Esophagus (tissue), 2 donors: Measurements from ENCODE around the gene DOCK10. TPM values are rescaled to one million over a fixed set of nuclear protein-coding genes. Genes with fewer than 3 reads are reported as not detected.

Experiments used
- H3K27ac ChIP-seq, 2 donors: one replicate each; pipeline ENCODE4 v1.5.1; 2013; ENCODE audit warnings: low read depth in 2 of 2, mild to moderate bottlenecking in 2 of 2, inconsistent platforms in 1 of 2, low read length in 1 of 2, moderate library complexity in 1 of 2
- H3K27me3 ChIP-seq, 2 donors: one replicate each; pipeline ENCODE4 v1.6.1; 2013; ENCODE audit warnings: low read length in 2 of 2, control low read depth in 1 of 2, mild to moderate bottlenecking in 1 of 2; ENCODE audit not compliant: insufficient read depth in 2 of 2, control insufficient read depth in 1 of 2
- H3K36me3 ChIP-seq, 2 donors: one replicate each; pipeline ENCODE4 v1.6.1; 2013; ENCODE audit warnings: low read length in 1 of 2; ENCODE audit not compliant: control insufficient read depth in 2 of 2, insufficient read depth in 2 of 2
- H3K4me1 ChIP-seq, 2 donors: one replicate each; pipeline ENCODE4 v1.6.1; 2013; ENCODE audit warnings: low read length in 1 of 2; ENCODE audit not compliant: control insufficient read depth in 2 of 2, insufficient read depth in 2 of 2
- H3K4me3 ChIP-seq, 2 donors: one replicate each; pipeline ENCODE4 v1.5.1; 2013; ENCODE audit warnings: low read length in 2 of 2, mild to moderate bottlenecking in 2 of 2, low read depth in 1 of 2, moderate library complexity in 1 of 2
- H3K9me3 ChIP-seq, 2 donors: one replicate each; pipeline ENCODE4 v1.6.1; 2013; ENCODE audit warnings: mild to moderate bottlenecking in 2 of 2, low read depth in 1 of 2, low read length in 1 of 2, moderate library complexity in 1 of 2; ENCODE audit not compliant: control insufficient read depth in 2 of 2, insufficient read depth in 1 of 2
- WGBS, 2 donors: extraction: QIAGEN DNeasy Blood & Tissue Kit; methylation state at CpG; one replicate each; pipeline ENCODE4 v1.1.7; 2013; 5-methylcytosine and 5-hydroxymethylcytosine counted together
- polyA plus RNA-seq, 2 donors: library from polyadenylated mRNA; stranded (reverse); fragments of 200-250 nt; gene quantifications; one replicate each; pipeline ENCODE4 v1.2.3, GENCODE V29; 2013
- donor health status: healthy with polysubstance abuse.
- donor health status: Bipolar disorder and iron deficiency.

The DOCK10 gene
- polyA plus RNA-seq, 2 donors, result 1.7 to 2.5 TPM

GRCh38 chr2:224903621-224904020, 138.6 kb downstream of the DOCK10 start:
- H3K27ac ChIP-seq, result no peak overlapping the region
- H3K36me3 ChIP-seq, result no peaks in the 10 kb centered on the region
- H3K4me3 ChIP-seq, result no peak overlapping the region
- WGBS, 2 donors, result 90 to 94% methylated on average over 1 of the region's 1 CpG
- H3K9me3 ChIP-seq, result no peaks in the 10 kb centered on the region
- no peaks in the 10 kb centered on the region for H3K27me3 ChIP-seq
- H3K4me1 ChIP-seq, result no peaks in the 10 kb centered on the region

GRCh38 chr2:224901121-224901676, 141.1 kb downstream of the DOCK10 start:
- H3K27me3 ChIP-seq, result no peaks in the 10 kb centered on the region
- H3K9me3 ChIP-seq, result no peaks in the 10 kb centered on the region
- no peaks in the 10 kb centered on the region for H3K36me3 ChIP-seq
- H3K4me1 ChIP-seq, result no peaks in the 10 kb centered on the region
- H3K27ac ChIP-seq, result no peak overlapping the region
- no peak overlapping the region for H3K4me3 ChIP-seq
- WGBS, 2 donors, result 66 to 81% methylated on average over 4 of the region's 4 CpGs

DNA sequence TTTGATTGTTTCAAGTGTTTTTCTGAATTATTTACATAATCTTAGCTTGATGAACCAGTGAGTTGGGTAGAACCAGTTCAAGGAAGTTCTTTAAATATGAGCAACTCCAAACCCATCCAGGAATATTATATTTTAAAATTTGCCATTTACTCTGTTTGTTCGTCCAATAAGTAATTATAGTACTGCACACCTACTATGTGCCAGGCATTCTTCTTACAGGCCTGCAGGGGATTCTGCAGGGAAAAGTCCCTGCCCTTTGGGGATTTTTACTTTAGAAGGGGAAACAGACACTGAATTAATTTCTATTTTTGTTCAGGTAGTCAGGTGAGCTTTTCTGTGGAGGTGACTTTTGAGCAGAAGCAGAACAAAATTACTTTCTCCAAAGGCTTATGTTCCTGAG, 146.9 kb downstream of the DOCK10 start:
- WGBS, 2 donors, result 85 to 86% methylated on average over 1 of the region's 1 CpG
- peaks cover 0 to 2% of the 10 kb centered on the region in 2 donors for H3K4me1 ChIP-seq

DNA sequence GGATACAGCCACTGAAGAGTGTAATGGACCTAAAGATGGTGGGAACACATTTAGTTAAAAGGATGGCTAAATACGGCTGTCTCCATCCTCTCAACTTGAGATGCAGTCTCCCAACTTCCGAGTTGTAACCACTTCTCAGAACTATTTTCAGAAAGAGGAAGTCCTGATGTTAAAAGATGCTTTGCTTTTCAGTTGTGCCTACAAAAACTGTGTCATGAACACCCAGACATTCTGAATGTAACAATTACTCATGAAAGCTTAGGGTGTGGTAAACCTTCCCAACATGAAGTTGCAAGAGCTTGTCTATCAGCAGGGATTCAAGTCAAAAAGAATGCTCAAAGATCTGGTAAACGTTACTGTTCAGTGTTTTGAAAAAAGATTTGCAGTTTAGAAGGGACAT, 147.9 kb downstream of the DOCK10 start:
- no peak overlapping the region for H3K4me3 ChIP-seq
- WGBS, 2 donors, result 60 to 64% methylated on average over 3 of the region's 3 CpGs
- no peak overlapping the region for H3K27ac ChIP-seq
- H3K27me3 ChIP-seq, result no peaks in the 10 kb centered on the region
- H3K36me3 ChIP-seq, result no peaks in the 10 kb centered on the region
- H3K4me1 ChIP-seq, result peaks cover 0 to 2% of the 10 kb centered on the region in 2 donors
- H3K9me3 ChIP-seq, result no peaks in the 10 kb centered on the region

More for the DNA sequence above, 146.9 kb downstream of the DOCK10 start:
- no peaks in the 10 kb centered on the region for H3K36me3 ChIP-seq
- H3K27me3 ChIP-seq, result no peaks in the 10 kb centered on the region
- H3K4me3 ChIP-seq, result no peak overlapping the region
- no peaks in the 10 kb centered on the region for H3K9me3 ChIP-seq
- H3K27ac ChIP-seq, result no peak overlapping the region

GRCh38 chr2:224893848-224894247, 148.4 kb downstream of the DOCK10 start:
- H3K27ac ChIP-seq, result no peak overlapping the region
- no peak overlapping the region for H3K4me3 ChIP-seq
- 81 to 83% methylated on average over 2 of the region's 2 CpGs for WGBS, 2 donors
- no peaks in the 10 kb centered on the region for H3K27me3 ChIP-seq
- H3K4me1 ChIP-seq, result peaks cover 0 to 2% of the 10 kb centered on the region in 2 donors
- H3K36me3 ChIP-seq, result no peaks in the 10 kb centered on the region
- no peaks in the 10 kb centered on the region for H3K9me3 ChIP-seq

DNA sequence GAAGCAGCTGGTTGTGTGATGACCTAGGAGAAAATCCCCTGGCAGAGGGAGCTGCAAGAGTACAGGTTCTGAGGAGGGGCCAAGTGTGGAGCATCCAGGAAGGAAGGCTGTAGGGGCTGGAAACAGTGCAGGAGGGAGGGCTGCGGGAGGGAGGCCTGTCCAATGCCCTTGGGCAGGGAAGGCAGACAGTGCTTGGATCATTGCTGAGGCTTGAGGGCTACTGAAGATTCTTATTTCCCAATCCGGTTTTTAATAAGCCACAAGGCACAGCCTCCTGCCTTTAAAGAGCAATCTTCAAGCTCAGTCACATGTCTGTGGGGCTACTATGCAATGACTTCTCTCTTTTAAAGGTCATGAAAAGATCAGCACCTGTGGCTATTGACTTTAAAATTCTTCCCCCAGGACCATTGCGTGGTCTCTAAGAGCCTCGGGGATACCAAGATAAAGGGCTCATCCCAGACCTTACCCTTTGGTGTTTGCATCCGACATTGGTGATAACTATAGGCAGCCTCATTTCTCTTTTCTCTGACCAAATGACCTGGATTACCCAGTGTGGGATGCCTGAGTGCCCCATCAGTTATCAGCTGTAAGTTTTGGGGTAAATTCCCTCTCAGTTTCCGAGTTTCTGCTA, 149.6 kb downstream of the DOCK10 start:
- H3K9me3 ChIP-seq, result no peaks in the 10 kb centered on the region
- no peaks in the 10 kb centered on the region for H3K36me3 ChIP-seq
- no peak overlapping the region for H3K4me3 ChIP-seq
- no peaks in the 10 kb centered on the region for H3K27me3 ChIP-seq
- H3K27ac ChIP-seq, result no peak overlapping the region
- WGBS, 2 donors, result 79% methylated on average over 6 of the region's 6 CpGs
- H3K4me1 ChIP-seq, result peaks cover 0 to 2% of the 10 kb centered on the region in 2 donors

DNA sequence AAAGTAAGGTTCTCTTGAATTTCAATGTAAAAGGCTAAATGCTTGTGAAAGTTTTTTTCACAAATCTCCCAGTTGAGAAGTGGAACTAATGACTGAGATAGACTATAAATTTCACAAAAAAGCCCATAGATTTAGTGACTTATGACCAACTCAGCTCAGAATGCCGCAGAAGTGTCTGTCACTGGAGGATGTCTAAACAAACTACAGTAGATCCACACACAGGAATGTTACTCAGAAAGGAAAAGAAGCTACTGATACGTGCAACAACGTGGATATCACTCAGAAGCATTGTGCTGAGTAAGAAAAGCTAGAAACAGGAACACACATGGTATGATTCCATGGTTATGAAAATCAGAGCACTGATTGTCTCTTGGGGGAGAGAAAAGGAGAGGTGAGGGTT, 151.9 kb downstream of the DOCK10 start:
- no peak overlapping the region for H3K27ac ChIP-seq
- peaks cover 0 to 2% of the 10 kb centered on the region in 2 donors for H3K4me1 ChIP-seq
- H3K9me3 ChIP-seq, result no peaks in the 10 kb centered on the region
- no peaks in the 10 kb centered on the region for H3K36me3 ChIP-seq
- H3K4me3 ChIP-seq, result no peak overlapping the region
- H3K27me3 ChIP-seq, result no peaks in the 10 kb centered on the region
- 74 to 79% methylated on average over 3 of the region's 3 CpGs for WGBS, 2 donors

- Histone ChIP-seq H3K36me3 (no peaks in the 10 kb centered on the region), H3K27ac (no peak overlapping the region), H3K9me3 (no peaks in the 10 kb centered on the region), H3K4me1 (no peaks in the 10 kb centered on the region), H3K4me3 (no peak overlapping the region), H3K27me3 (no peaks in the 10 kb centered on the region)
- 89% methylated on average over 1 of the region's 1 CpG for WGBS, 2 donors
These were observed 155.1 kb downstream of the DOCK10 start for GRCh38 chr2:224887141-224887540.

DNA sequence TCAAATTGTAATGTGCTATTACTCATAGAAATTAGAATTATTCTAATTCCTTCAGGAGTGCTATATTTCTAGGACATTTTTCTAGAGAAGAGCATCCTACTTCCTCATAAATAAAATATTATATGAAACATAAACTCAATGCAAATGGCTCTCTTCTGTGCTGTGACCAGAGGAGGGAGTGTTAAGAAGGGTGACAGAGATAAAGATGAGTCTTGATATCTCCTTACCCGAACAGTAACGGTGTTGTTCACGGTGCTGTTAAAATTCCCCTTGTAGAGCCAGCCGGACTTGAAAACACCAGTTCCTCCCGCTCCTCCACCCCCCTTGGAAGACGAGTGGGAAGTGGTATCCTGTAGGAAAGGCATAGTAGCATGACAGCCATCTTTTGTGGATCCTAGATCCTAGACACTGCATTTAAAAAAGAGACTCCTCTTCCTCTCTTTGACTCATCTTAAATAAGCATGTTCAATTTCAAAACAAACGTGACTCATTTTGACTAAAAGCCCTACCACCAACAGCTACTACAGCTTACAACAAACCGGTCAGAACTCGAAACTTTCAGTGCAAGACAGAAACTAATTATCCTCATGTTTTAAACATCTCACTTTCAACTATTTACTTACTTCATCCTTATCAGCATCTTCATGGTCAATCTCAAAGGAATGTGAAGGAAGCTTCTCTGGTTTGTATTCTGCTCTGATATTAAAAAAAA, 156.3 kb downstream of the DOCK10 start:
- Histone ChIP-seq H3K27me3 (no peaks in the 10 kb centered on the region), H3K36me3 (peaks cover 0 to 2% of the 10 kb centered on the region in 2 donors), H3K4me1 (peaks cover 0 to 3% of the 10 kb centered on the region in 2 donors), H3K9me3 (no peaks in the 10 kb centered on the region), H3K27ac (no peak overlapping the region), H3K4me3 (no peak overlapping the region)
- 54 to 64% methylated on average over 9 of the region's 9 CpGs for WGBS, 2 donors
